HK-2 (cell line): ENCODE measurements around the gene THBS2.

Source experiments
- DNase-seq: peaks from one replicate; pipeline ENCODE4 v3.0.0-alpha.2; 2018; ENCODE audit not compliant: unreplicated experiment

The THBS2 gene

DNA sequence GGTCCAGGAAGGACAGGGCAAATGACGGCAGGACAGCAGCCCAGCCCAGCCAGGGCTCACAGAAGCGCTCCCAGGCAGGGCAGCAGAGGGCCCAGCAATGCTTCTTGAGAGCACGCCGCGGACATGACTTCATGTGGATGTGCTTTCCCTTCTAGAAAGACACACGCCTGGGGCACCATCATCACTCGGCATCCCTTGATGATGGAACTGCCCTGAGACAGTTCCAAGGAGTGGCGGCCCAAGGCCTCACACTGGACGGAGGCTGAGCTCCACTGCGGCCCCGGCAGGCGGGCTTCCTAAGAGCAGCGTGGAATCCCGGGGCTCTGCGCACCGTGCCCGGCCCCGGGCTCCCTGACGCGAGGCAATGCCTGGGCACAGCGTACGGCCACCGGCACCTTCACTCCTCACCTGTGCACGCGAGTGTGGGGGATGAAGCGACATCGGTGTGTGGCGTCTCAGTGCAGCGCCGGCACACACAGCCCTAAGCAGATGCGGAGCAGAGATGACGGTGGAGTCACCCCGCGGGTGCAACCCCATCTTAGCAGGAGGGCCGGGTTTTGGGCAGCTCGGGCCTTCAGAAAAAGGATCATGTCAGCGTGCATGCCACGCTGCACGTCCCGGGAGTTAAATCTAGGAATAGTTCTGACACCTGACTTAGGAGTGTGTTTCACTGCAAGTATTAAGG is 86.6 kb downstream of the THBS2 start:
- no peak for DNase-seq
